ENCODE results near the gene ARMC2. TPM values are rescaled to one million over a fixed set of nuclear protein-coding genes. Genes with fewer than 3 reads are reported as not detected.

ARMC2 gene
- polyA plus RNA-seq, 3 donors: 1.7 to 7.4 (median 3.5) TPM

- Mint-ChIP-seq H3K9me3 (peaks cover 0 to 2% (median 0%) of the 10 kb centered on the region in 7 donors), H3K27ac (peak overlapping the region; percentile 95 to 99 (median 97)), H3K4me1 (peaks cover 61% of the 10 kb centered on the region), H3K36me3 (peaks cover 0 to 5% of the 10 kb centered on the region in 2 donors), H3K4me3 (peak overlapping the region; percentile 11 to 79), H3K27me3 (ENCODE audit: low read depth in 3 of 3) (peaks cover 21 to 22% (median 22%) of the 10 kb centered on the region in 3 donors)
- H2AFZ ChIP-seq (ENCODE audit: insufficient read depth, low read depth, low read length, poor library complexity, severe bottlenecking): peak overlapping the region; percentile 17
- H3K36me3 ChIP-seq (replicated peaks in 1 of 2; ENCODE audit: control insufficient read depth in 1 of 2, insufficient read depth in 2 of 2, low read length in 2 of 2): no peaks in the 10 kb centered on the region
- intact Hi-C loops (cut with micrococcal nuclease): no loop called here
- H3K4me2 ChIP-seq (replicated peaks; ENCODE audit: extremely low read depth, low read length, poor library complexity, severe bottlenecking): peak overlapping the region; percentile 55
- TF ChIP-seq CTCF (IDR thresholded peaks at IDR 0.05): no peak
- peak overlapping the region; percentile 87 to 91 for H3K27ac ChIP-seq (ENCODE audit: low read depth in 1 of 2, low read length in 2 of 2)
- peak overlapping the region; percentile 42 for H3K9ac ChIP-seq (ENCODE audit: insufficient read depth, low read length, poor library complexity, severe bottlenecking)
- H3K9me3 ChIP-seq (replicated peaks in 1 of 2; ENCODE audit: control insufficient read depth in 1 of 2, insufficient read depth in 1 of 2, low read length in 2 of 2): no peaks in the 10 kb centered on the region
- peak; percentile 82 to 85 (median 85) for DNase-seq
- H4K20me1 ChIP-seq (ENCODE audit: insufficient read depth, low read length): no peaks in the 10 kb centered on the region
- H3K27me3 ChIP-seq (ENCODE audit: control insufficient read depth in 2 of 2, insufficient read depth in 2 of 2, low read length in 2 of 2): peaks cover 0 to 20% of the 10 kb centered on the region in 2 donors
- H3K4me3 ChIP-seq (replicated peaks in 1 of 3; ENCODE audit: low read depth in 2 of 3, low read length in 3 of 3): peak overlapping the region in 1 of 3 experiments; percentile 45
- H3K4me1 ChIP-seq (ENCODE audit: control insufficient read depth in 1 of 2, insufficient read depth in 2 of 2, low read length in 2 of 2): peaks cover 45 to 56% of the 10 kb centered on the region in 2 donors
- no peaks in the 10 kb centered on the region for H3K79me2 ChIP-seq (ENCODE audit: insufficient read depth, low read length)
- WGBS (ENCODE audit: insufficient coverage): 6% methylated on average over 2 of the region's 5 CpGs
These were observed 6.8 kb upstream of the ARMC2 start for GRCh38 chr6:108841377-108841855.

- Mint-ChIP-seq H3K36me3 (peaks cover 0 to 2% of the 10 kb centered on the region in 2 donors), H3K27me3 (ENCODE audit: low read depth in 3 of 3) (peaks cover 7 to 10% (median 9%) of the 10 kb centered on the region in 3 donors), H3K4me1 (peaks cover 52% of the 10 kb centered on the region), H3K4me3 (no peak overlapping the region), H3K27ac (no peak overlapping the region), H3K9me3 (peaks cover 0 to 2% (median 0%) of the 10 kb centered on the region in 7 donors)
- 94% methylated on average over 3 of the region's 3 CpGs for WGBS (ENCODE audit: insufficient coverage)
- H2AFZ ChIP-seq (ENCODE audit: insufficient read depth, low read depth, low read length, poor library complexity, severe bottlenecking): no peak overlapping the region
- no peaks in the 10 kb centered on the region for H3K9me3 ChIP-seq (replicated peaks in 1 of 2; ENCODE audit: control insufficient read depth in 1 of 2, insufficient read depth in 1 of 2, low read length in 2 of 2)
- TF ChIP-seq CTCF (IDR thresholded peaks at IDR 0.05): no peak
- DNase-seq: no peak
- H3K27ac ChIP-seq (ENCODE audit: low read depth in 1 of 2, low read length in 2 of 2): no peak overlapping the region
- H4K20me1 ChIP-seq (ENCODE audit: insufficient read depth, low read length): no peaks in the 10 kb centered on the region
- H3K27me3 ChIP-seq (ENCODE audit: control insufficient read depth in 2 of 2, insufficient read depth in 2 of 2, low read length in 2 of 2): peaks cover 0 to 10% of the 10 kb centered on the region in 2 donors
- no peak overlapping the region for H3K4me2 ChIP-seq (replicated peaks; ENCODE audit: extremely low read depth, low read length, poor library complexity, severe bottlenecking)
- no peak overlapping the region for H3K9ac ChIP-seq (ENCODE audit: insufficient read depth, low read length, poor library complexity, severe bottlenecking)
- H3K36me3 ChIP-seq (replicated peaks in 1 of 2; ENCODE audit: control insufficient read depth in 1 of 2, insufficient read depth in 2 of 2, low read length in 2 of 2): no peaks in the 10 kb centered on the region
- H3K4me1 ChIP-seq (ENCODE audit: control insufficient read depth in 1 of 2, insufficient read depth in 2 of 2, low read length in 2 of 2): peaks cover 35 to 51% of the 10 kb centered on the region in 2 donors
- intact Hi-C loops (cut with micrococcal nuclease): no loop called here
- H3K4me3 ChIP-seq (replicated peaks in 1 of 3; ENCODE audit: low read depth in 2 of 3, low read length in 3 of 3): no peak overlapping the region
- peaks cover 6% of the 10 kb centered on the region for H3K79me2 ChIP-seq (ENCODE audit: insufficient read depth, low read length)
These were observed 4.1 kb upstream of the ARMC2 start for GRCh38 chr6:108844135-108844534.

All from CD14-positive monocyte (primary cell).